Measurements from ENCODE around the gene PARD3B.

DNA sequence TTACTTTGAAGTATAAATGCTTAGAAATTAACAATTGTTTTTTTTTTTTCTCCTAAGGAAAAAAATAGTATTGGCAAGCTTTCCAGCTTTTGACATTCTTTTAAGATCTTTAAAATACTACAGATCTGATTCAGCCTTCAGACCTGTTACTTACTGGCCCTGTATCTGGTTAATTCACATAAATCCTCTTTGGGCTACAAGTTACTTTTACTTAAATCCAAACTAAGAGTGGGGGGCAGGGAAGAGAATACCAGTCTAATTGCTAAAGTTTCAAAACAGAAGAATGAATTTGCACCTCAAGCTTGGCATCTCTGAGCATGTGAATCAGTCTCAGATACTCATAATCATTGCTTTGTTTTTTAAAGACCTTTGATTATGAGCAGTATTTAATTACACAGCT, 386.3 kb downstream of the PARD3B start:
- TF ChIP-seq CTCF (IDR thresholded peaks at IDR 0.05) (no peak), POLR2A (IDR thresholded peaks at IDR 0.05) (no peak)

All from lower leg skin (tissue), 3 donors.